ENCODE measurements around the gene TCF25.
"Not testable (repeated sequence)": the region's sequence is repeated elsewhere in the genome, so short reads cannot be mapped to it uniquely, and the experiment has no call there.

Gene TCF25

DNA sequence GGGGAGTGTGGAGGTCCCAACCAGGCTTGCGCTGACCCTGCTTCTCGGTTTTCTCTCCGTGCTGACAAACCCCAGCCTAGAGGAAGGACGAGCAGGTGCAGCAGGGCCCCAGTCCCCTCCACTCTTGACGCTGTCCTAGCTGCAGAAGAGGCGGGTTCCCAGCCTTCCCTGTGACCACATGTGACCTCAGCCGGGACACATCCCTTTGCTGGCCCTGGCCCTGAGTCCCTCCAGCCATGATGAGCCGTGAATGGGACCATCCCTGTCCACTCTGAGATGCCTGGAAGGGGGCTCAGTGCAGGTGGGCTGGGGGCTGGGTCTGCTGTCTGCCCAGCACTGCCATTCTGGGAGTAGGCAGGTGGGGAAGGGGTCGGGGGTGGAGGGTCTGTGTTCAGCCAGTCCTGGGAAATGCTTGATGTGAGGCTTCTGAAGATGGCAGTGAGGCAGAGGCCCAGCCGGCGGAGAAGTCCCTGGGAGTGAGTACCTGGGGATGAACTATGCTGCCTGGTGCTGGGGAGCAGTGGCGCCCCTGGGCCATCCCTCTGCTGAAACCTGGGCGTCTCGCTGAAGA, 47.8 kb downstream of the TCF25 start:
- peak in 1 of 3 donors; percentile 26 for DNase-seq

DNA sequence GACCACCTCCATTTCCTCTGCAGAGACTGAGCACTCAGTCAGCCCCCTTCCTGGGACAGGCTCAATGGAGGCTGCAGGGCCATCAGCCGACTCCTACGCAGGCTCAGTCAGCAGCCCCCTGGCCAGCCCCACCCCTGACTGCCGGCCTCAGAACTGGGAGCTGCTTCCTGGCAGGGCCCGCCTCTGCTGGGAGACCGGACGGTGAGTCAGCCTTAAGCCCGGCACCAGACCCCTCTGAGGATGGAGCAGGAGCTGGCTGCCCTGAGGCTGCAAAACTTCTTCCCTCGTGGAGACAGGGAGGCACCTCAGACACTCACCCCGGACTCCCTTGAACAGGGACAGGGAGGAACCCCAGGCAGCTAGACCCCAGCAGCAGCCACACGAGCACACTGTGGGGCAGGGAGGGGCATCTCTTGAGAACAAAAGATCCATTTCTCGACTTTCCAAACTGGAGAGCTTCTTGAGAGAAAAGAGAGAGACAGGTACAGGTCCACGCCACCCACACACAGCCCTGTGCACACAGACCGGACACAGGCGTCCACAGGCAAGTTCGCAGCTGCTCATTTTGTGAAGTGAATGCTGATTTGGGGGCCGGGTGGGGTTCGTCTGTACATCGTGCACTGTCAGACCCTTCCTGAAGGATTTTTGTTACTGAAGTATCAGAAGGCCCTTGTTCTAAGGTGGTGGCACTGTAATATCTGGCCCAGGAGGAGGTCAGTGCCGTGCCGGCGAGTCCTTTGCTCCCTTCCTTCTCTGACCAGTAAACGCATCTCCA, 48.5 kb downstream of the TCF25 start:
- peak; percentile 84 to 90 (median 90) for DNase-seq

DNA sequence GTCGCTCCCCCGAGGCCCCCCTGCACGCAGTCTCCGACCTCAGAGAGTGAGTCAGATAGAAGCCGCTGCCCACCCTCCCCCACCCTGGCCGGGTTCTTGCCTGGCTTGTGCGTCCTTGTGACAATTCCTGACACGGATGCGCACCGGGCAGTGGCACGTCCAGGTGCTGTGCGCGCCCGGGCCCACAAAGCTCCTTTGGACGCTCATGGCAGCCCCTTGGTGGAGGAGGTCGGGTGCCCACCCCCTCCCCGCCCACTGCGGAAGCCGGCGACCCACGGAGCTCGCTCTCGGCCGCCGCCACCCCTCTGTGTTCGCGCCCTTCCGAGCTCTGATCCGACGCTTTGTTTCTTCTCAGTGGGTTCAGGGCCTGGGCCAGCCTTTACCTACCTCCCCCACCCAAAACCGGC, 49.1 kb downstream of the TCF25 start:
- peak; percentile 72 to 82 (median 72) for DNase-seq

DNA sequence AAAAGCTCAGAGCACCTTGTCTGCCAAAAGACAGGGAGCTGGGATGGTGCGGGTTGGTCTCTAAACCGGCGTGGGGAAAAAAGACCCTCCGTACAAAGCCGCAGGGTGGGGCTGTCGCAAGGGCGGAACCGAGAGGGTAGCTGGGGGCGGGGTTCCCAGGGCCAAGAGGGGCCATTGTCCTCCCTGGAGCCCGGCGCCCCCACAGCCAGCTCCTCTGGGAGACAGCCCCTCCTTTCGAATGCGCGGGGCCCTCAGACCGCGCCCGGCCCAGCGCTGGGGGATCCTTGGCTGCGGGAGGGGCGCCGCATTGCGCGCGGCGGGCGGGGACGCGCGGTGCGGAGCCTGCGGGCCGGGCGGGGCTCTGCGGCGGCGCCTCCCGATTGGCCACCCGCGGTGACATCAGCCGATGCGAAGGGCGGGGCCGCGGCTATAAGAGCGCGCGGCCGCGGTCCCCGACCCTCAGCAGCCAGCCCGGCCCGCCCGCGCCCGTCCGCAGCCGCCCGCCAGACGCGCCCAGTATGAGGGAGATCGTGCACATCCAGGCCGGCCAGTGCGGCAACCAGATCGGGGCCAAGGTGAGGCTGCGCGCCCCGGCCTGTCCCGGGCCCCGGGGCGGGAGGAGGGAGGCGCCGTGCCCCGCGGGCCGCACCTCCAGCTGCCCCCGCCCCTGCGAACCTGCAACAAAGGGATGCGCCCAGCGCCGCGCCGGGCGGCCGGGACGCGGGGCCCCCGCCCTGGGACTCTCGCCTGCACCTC, 49.7 kb downstream of the TCF25 start, which contains the start of gene TUBB3:
Gene TUBB3, plus strand, starts transcription at position 459 of the 756 bp plus-strand sequence. Its CDS starts 60 bp downstream, at position 519.
- peak; percentile 80 to 91 (median 82) for DNase-seq

DNA sequence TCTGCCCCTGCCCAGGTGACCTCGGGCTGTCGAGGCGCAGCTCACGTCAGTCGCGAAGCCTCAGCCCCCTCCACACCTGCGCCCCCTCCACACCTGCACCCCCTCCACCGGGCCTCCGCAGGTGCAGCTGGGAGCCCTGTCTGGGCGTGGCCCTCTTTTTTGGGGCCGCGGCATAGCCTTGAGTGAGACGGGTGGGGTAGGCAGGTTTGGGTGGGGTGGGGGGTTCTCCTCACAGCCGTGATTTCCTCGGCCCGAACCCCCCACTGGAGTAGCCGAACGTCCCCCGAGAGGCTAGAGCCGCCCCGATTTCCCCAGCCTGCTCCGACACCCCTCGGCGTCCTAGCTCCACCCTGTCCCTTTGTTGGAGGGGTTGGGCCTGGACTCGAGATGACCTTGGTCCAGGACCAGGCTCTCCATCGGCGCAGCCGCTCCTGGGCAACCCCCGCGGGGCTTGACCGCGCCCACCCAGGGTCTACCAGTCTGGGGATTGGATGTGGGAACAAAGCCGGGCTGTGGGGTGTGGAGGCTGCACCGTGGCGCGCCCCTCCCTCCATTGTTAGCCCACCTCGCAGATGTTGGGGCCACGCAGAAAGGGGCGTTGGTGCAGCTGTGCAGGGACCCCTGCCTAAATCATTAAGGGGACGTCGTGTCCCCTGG, 50.4 kb downstream of the TCF25 start:
- no peak for DNase-seq

DNA sequence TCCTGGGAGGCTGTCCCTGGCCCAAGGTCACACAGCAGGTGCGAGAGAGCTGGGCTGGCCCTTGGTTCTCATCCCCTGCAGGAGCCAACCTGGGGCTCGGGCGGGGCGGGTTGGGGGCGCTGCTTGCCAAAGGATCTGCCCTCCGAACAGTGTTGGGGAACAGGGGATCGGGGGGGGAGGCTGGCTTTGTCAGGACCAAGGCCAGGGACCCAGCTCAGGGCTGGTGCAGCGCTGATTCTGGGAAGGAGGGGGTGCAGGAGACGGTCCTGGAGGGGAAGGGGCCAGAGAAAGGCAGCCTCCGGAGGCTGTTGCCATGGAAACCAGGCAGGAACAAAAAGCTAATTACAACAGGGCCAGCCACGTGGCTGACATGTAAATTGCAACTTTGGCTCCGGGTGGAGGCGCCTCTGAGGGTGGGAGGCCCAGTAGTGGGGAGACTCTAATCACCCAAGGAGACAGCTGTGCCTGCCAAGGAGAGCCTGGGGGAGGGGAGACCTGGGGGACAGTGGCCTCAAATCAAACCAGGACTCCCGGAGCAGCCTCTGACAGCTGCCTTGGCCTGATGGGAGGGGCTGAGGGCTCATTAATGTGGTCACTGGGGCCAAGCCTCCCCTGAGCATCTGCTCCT, 51.0 kb downstream of the TCF25 start:
- peak in 2 of 3 donors; percentile 20 to 48 for DNase-seq

DNA sequence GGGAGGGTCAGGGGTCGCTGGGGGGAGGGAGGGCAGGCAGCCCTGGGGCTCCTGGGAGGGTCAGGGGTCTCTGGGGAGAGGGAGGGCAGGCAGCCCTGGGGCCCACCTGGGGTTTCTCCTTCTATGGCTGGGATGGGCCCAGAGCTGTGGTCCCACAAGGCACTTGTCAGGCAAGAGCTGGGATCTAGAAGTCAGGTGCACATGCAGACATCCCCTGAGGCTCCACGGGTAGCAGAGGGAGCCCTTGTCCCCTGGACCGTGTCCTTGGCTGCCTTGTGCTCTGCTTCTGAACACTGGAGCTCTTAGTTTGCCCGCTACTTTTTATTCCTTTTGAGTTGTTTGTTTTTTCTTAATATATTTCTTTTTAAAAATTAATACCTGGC, 51.5 kb downstream of the TCF25 start:
- DNase-seq = no peak

DNA sequence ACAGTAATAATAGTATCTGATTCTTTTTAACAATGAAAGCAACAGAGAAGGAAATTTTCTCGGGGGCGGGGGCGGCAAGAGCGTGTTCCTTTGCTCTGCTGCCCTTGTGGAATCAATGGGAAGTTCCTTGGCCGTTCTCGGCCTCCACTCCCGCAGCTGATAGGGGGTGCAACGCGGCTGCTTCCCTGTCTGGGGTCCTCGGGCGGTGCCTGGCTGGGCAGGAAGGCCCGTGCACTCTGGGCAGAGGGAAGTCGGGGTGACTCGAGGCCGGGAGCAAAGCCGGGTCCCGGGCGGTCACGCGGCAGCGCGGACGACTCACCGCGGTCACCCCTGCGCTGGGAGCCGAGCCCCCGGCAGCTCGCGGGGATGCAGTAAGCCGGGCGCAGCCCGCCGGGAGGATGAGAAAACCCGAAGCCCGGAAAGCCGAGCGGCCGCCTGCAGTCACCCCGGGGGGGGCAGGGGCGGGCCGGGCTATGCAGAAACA, 52.2 kb downstream of the TCF25 start:
- peak; percentile 45 to 79 (median 46) for DNase-seq

DNA sequence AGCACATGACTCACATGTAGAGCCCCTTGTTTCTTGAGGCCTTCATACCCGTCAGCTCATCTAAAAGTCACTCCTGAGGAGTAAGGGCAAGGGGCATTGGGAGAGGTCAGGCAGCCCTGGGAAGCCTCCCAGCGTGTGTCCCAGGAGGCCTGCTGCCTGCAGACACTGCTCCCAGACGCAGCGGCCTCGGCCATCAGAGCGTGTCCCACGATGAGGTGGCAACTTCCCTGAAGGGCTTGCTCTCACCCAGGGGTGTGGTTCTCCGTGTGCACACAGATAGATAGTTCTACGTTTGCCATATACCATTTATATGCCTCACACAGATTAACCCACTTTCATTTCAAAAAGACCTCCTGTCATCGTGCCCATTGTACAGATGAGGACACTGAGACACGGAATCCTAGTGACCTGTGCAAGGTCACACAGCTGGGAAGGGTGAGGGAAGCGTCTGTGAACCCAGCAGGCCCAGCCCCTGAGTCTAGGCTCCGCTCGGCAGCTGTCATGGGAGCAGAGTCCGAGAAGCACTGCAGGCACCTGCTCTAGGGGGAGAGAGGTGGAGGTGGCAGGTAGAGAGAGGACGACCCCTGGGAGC, 58.0 kb downstream of the TCF25 start:
- no peak for DNase-seq

DNA sequence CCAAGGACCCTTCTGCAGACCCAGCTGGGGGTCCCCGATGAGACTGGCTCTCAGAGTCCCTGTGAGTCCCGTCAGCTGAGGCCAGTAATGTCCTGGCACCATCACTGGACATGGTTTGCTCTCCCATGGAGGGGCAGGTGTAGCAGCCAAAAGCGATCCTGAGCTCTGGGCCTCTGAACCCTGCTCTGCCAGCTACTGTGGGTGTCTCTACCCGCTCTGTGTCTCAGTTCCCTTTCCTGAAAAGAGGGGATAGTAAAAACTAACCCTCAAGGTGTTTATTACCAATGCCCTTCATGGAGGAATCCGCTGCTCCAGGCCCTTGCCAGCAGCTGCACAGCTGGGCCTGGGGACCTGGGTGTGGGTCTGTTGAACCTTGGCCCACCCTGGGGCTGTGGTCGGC, 58.6 kb downstream of the TCF25 start:
- DNase-seq = no peak

DNA sequence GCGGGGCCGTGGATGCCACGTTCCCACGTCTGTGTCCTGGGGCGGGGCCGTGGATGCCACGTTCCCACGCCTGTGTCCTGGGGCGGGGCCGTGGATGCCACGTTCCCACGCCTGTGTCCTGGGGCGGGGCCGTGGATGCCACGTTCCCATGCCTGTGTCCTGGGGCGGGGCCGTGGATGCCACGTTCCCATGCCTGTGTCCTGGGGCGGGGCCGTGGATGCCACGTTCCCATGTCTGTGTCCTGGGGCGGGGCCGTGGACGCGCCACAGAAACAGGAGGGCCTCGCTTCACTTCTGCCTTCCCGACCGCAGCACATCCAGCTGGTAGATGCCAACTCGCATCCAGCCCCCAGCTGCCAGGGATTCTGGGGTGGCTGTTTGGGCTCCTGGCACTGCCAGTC, 60.6 kb downstream of the TCF25 start:
- DNase-seq = not testable (repeated sequence)

DNA sequence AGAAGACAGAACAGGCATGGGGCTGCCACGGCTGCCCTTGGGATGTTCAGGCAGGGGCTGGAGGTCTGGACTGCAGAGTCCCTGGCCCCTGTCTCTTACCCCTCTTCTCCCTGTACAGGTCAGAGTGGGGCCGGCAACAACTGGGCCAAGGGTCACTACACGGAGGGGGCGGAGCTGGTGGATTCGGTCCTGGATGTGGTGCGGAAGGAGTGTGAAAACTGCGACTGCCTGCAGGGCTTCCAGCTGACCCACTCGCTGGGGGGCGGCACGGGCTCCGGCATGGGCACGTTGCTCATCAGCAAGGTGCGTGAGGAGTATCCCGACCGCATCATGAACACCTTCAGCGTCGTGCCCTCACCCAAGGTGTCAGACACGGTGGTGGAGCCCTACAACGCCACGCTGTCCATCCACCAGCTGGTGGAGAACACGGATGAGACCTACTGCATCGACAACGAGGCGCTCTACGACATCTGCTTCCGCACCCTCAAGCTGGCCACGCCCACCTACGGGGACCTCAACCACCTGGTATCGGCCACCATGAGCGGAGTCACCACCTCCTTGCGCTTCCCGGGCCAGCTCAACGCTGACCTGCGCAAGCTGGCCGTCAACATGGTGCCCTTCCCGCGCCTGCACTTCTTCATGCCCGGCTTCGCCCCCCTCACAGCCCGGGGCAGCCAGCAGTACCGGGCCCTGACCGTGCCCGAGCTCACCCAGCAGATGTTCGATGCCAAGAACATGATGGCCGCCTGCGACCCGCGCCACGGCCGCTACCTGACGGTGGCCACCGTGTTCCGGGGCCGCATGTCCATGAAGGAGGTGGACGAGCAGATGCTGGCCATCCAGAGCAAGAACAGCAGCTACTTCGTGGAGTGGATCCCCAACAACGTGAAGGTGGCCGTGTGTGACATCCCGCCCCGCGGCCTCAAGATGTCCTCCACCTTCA, 61.5 kb downstream of the TCF25 start:
- DNase-seq = no peak

DNA sequence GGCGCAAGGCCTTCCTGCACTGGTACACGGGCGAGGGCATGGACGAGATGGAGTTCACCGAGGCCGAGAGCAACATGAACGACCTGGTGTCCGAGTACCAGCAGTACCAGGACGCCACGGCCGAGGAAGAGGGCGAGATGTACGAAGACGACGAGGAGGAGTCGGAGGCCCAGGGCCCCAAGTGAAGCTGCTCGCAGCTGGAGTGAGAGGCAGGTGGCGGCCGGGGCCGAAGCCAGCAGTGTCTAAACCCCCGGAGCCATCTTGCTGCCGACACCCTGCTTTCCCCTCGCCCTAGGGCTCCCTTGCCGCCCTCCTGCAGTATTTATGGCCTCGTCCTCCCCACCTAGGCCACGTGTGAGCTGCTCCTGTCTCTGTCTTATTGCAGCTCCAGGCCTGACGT, 62.2 kb downstream of the TCF25 start:
- not testable (repeated sequence) for DNase-seq

DNA sequence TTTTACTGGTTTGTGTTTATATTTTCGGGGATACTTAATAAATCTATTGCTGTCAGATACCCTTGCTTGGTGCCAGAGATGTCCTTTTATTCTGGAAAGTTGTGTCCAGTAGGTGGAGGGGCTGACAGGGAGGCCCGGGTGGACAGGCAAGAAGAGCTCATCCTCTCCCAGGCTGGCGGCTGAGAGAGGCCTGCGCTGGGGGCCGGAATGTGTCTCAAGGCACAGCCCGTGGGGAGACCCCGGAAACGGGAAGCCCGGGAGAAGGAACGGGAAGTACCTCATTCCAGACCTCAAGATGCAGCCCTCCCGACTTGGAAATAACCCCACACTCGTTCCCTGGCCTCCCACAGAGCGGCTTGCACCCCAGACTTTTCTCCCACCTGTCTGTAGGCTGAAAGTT, 62.6 kb downstream of the TCF25 start:
- DNase-seq = no peak

DNA sequence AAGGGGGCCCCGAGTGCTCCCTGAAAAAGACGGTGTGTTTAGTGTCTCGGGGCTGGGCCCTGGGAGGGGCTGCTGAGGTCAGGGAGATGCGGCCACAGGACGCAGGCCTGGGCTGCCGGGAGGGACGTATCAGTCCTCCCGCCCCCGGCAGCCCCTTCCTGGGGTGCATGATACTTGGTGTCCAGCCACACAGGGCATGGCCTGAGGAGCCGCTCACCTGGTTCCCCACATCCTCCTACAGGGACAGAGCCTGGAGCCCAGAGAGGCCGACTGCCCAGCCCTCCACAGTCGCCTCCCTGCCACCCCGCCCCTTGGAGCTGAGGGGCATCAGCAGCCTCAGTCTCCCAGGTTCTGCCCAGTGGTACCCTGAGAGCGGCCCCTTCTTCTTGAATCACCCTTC, 63.1 kb downstream of the TCF25 start:
- no peak for DNase-seq

DNA sequence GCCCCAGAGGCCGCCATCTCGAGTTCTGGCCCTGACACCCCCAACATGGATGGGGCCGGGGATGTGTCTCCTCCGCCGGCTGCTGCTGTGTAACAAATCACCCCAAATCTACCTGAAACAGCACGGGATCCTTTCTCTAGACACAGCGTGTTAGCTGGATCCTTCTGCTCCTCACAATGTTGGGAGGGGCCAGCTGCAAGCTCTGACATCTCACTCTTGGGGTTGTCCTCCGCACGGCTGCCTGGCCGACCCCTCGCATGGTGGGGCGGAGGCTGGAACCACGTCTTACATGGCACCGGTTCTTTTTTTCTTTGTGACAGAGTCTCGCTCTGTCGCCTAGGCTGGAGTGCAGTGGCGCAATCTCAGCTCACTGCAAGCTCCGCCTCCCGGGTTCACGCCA, 63.6 kb downstream of the TCF25 start:
- no peak for DNase-seq

DNA sequence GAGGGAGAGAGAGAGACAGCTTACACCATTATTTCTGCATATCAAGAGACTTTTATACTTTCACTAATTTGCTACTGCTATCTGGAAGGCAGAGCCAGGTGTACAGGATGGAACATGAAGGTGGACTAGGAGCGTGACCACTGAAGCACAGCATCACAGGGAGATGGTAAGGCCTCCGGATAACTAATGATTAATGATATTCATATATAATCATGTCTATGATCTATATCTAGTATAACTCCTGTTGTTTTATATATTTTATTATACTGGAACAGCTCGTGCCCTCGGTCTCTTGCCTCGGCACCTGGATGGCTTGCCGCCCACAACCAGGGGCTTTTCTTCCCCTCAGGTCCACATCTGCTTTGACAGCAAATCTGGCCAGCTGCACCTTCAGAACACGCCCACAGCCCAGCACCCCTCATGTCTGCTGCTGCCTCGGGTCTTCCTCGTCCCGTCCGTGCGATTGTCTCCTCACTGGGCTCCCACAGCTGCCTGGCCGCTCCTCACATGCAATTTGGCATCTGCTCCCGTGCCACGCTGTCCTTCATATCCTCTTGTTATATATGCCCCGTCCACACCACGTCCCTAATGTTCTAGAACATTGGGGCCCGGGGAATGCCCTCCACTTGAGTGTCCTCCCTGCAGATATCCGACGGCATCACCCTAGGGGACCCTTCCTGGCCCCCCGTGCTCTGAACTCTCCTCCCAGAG, 64.9 kb downstream of the TCF25 start:
- no peak for DNase-seq

DNA sequence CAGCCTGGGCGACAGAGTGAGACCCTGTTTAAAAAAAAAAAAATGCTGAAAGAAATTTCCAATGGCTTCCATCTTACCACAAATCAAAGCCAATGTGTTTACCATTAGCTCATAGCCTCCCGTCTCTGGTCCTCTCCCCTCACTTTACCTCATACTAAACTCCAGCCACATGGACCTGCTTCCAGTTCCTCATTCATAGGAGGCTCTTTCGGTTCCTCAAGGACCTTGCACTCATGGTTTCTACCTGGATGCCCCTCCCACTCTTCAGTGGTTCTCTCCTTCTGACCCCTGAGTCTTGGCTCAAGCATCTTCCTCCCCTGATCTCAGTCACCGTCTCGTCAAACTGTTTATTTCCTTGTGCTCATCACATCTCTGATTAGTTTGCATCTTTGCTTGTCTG, 71.4 kb downstream of the TCF25 start:
- DNase-seq = no peak

DNA sequence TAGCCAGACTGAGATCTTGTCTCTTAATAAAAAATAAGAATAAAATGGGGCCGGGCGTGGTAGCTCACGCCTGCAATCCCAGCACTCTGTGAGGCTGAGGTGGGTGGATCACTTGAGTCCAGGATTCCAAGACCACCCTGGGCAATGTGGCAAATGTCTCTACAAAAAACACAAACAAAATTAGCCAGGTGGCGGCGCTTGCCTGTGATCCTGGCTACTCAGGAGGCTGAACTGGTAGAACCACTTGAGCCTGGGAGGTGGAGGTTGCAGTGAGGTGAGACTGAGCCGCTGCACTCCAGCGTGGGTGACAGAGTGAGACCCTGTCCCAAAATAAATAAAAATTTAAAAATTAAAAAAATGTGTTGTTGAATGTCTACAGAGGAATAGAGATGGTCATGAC, 72.3 kb downstream of the TCF25 start:
- DNase-seq = no peak

DNA sequence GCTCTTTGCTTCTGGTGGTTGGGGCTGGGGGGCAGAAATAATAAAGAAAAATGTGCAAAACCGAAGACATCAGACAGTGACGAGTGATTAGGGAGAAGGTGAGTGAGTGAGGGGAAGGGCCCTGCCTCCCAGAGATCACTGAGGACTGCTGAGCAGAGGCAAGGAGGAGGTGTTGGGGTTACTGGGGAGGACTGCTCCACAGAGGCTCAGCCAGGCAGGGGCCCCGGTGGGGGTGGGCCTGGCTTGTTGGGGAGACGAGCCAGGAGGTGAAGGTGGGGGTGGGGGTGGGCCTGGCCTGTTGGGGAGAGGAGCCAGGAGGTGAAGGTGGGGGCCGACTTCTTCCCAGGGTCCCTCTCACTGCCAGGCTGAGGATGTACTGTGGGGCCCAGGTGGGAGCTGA, 73.1 kb downstream of the TCF25 start:
- no peak for DNase-seq

All from suppressor macrophage treated with lipopolysaccharide for 1 hour (primary cell).